Stimulated activated CD8-positive, alpha-beta memory T cell treated with anti-CD3 and anti-CD28 coated beads, Interleukin-7, amount 100 ng/mL, for 4 hours (primary cell): Measurements from ENCODE around the gene IGDCC3.
"Not testable (repeated sequence)": the region's sequence is repeated elsewhere in the genome, so short reads cannot be mapped to it uniquely, and the experiment has no call there.

Experiments
- DNase-seq, 2 donors: peaks; one replicate each; pipeline ENCODE4 v3.0.0-alpha.2; 2020; ENCODE audit warnings: low read depth in 2 of 2

IGDCC3 gene

GRCh38 chr15:65370885-65371284 lies 6.9 kb downstream of the IGDCC3 start:
- DNase-seq = no peak

GRCh38 chr15:65369651-65370050 lies 8.2 kb downstream of the IGDCC3 start:
- no peak for DNase-seq

- no peak for DNase-seq
Measured at GRCh38 chr15:65369212-65369547, 8.6 kb downstream of the IGDCC3 start.

GRCh38 chr15:65368302-65369211 lies 9.2 kb downstream of the IGDCC3 start:
- DNase-seq = no peak

- DNase-seq = no peak
Measured at GRCh38 chr15:65366122-65366892, 11.5 kb downstream of the IGDCC3 start.

- no peak for DNase-seq
Measured at GRCh38 chr15:65365229-65365628, 12.6 kb downstream of the IGDCC3 start.

- DNase-seq = no peak
Measured at GRCh38 chr15:65363766-65364165, 14.0 kb downstream of the IGDCC3 start.

GRCh38 chr15:65363306-65363705 lies 14.5 kb downstream of the IGDCC3 start:
- DNase-seq = no peak

- DNase-seq = no peak
Measured at GRCh38 chr15:65362491-65362890, 15.3 kb downstream of the IGDCC3 start.

- no peak for DNase-seq
Measured at GRCh38 chr15:65361708-65362459, 15.9 kb downstream of the IGDCC3 start.

GRCh38 chr15:65360506-65360905 lies 17.3 kb downstream of the IGDCC3 start:
- DNase-seq = no peak

- DNase-seq = no peak
Measured at GRCh38 chr15:65355988-65356353, 21.8 kb downstream of the IGDCC3 start.

GRCh38 chr15:65355173-65355987 lies 22.4 kb downstream of the IGDCC3 start:
- no peak for DNase-seq

- DNase-seq = no peak
Measured at GRCh38 chr15:65354835-65355172, 23.0 kb downstream of the IGDCC3 start.

- not testable (repeated sequence) for DNase-seq
Measured at GRCh38 chr15:65351972-65352371, 25.8 kb downstream of the IGDCC3 start.

GRCh38 chr15:65349338-65349737 lies 28.5 kb downstream of the IGDCC3 start:
- DNase-seq = no peak

GRCh38 chr15:65347756-65348155 lies 30.0 kb downstream of the IGDCC3 start:
- not testable (repeated sequence) for DNase-seq

GRCh38 chr15:65346856-65347598 lies 30.8 kb downstream of the IGDCC3 start:
- no peak for DNase-seq

GRCh38 chr15:65344914-65345275 lies 32.9 kb downstream of the IGDCC3 start:
- DNase-seq = no peak

- no peak for DNase-seq
Measured at GRCh38 chr15:65344214-65344913, 33.4 kb downstream of the IGDCC3 start.
